GM21576 (cell line): ENCODE measurements around the gene REM1.

Experiments used
- ATAC-seq: cut with Tn5 transposase; IDR thresholded peaks from one replicate; pipeline ENCODE4 v1.9.1; 2021; ENCODE audit warnings: mild to moderate bottlenecking, moderate library complexity; ENCODE audit not compliant: unreplicated experiment

Gene REM1

DNA sequence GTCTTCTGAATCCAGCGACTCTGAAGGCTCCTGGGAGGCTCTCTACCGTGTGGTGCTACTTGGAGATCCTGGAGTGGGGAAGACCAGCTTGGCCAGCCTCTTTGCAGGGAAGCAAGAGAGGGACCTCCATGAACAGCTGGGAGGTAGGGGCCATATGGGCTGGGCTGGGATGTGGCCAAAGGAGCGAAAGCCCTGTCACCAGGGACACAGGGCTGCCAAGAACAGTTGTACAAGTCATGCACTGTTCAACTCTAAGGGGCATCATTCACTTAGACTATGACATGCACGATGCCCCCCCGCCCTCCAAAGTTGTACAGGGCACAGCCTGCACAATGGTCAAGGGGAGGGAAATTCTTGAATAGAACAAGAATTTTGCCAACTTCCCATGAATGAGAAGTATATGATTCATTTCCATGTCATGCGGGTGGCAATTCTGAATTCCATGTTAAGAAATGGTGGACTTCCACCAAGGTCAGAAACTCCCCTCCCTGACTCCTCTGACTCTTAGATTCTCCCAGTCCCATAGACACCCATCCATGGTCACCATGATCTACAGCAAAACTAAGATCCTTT lies 1.6 kb downstream of the REM1 start:
- ATAC-seq: no peak

DNA sequence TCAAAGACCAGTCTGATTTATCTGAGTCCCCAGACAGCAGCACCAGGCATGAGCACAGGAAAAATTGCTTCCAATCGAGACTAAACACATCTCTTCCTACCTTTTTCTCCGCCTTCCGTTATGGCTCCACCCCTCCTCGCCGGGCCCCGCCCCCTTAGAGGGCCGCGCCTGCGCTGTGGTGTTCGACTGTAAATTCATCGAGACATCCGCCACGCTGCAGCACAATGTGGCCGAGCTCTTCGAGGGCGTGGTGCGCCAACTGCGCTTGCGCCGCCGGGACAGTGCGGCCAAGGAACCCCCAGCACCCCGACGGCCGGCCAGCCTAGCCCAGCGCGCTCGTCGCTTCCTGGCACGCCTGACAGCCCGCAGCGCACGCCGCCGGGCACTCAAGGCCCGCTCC lies 8.9 kb downstream of the REM1 start:
- ATAC-seq: no peak

DNA sequence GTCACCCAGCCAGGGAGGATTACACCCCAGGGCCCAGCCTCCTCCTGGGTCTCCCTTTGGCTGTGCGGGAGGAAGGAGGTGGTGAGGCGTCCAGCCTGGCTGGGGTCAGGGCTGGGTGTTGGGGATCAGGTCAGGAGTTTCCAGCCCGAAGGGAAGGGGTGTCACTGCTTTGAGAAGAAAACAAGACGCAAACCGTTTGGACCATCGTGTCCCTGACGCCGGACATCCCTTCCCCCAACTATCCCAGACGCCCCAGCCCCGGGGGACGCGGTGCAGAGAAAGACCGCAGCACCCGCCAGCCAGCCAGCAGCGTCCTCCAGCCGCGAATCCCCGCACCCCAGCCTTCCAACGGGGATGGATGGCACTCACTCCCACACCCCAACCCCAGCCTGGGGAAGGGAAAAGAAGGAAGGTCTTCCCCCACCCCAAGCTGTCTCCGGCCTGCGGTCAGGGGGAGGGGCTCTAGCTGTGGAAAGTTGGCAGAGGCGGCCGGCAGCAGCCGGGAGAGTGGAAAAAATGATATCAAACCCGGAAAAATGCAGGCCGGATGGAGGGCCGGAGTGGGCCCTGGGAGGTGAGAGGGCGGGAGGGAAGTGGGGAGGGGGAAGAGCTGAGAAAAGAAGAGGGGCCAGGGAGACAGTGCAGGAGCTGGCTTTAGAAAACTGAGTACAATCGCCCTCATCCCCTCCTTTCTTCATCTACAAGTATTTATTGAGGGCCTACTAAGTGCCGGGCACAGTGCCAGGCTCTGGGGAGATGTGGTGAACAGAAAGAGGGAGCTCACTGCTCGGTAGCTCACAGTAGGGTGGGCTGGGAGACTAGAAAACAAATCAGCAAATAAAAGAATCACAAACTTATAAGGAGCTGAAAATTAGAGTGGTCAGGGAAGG lies 10.6 kb downstream of the REM1 start:
- no peak for ATAC-seq

DNA sequence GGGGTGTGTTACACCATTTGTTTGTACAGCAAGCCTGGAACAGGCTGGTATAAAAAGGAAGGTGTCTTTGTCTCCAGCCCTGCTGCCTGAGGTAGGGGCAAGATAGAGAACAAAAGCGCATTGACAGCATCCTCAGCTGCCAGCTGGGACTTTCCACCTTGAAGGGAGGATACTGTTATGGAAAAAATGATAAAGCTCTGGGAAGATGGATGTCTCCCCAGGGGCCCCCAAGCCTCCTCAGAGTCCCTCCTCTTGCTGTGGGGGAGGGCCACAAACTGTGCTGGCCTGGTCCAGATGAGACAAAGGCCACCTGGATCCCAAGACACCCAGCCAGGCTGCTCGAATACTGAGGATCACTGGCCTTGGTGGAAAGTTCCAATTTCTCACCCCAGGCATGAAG lies 13.0 kb downstream of the REM1 start:
- no peak for ATAC-seq

DNA sequence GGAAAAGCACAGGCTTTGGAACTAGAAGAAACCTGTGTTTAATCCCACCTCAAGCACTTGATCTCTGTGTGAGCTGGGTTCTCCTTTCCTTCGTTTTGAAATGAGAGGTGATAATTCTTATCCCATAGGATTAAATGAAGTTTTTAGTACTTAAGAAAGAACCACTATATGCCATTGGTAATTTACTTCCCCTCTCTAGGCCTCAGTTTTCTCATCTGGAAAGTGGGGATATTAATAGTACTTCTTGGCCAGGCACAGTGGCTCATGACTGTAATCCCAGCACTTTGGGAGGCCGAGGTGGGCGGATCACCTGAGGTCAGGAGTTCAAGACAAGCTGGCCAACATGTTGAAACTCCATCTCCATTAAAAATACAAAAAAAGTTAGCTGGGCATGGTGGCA lies 14.1 kb downstream of the REM1 start:
- no peak for ATAC-seq

DNA sequence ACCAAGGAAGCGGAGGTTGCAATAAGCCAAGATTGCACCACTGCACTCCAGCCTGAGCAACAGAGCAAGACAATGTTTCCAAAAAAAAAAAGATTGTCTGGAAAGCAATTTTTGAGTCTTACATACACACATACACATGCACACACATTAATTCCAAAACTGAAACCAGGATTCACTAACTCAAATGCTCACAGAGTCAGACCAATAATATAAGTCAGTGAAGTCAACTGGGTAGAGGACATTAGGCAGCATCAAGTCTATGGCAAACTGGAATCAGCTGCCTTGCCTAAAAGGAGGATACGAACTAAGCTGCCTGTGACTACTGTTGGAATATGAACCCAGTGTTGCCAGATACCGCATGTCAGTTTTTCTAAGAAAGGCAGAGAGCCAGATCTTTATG lies 15.7 kb downstream of the REM1 start:
- ATAC-seq: no peak

DNA sequence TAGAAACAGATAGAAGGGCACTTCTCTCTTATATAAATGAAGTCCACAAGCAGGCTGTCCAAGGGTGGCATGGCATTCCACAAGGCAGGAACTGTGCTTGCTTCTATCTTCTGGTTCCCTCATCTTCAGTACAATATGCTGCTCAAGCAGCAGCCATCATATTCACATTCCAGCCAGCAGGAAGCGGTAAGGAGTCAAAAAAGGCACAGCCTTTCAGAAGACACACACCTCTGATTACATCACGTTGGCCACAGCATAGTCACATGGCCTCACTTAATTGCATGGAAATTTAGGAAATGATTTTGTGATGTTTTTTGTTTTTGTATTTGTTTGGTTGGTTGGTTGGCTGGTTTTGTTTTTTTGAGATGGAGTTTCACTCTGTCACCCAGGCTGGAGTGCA lies 19.0 kb downstream of the REM1 start:
- no peak for ATAC-seq

DNA sequence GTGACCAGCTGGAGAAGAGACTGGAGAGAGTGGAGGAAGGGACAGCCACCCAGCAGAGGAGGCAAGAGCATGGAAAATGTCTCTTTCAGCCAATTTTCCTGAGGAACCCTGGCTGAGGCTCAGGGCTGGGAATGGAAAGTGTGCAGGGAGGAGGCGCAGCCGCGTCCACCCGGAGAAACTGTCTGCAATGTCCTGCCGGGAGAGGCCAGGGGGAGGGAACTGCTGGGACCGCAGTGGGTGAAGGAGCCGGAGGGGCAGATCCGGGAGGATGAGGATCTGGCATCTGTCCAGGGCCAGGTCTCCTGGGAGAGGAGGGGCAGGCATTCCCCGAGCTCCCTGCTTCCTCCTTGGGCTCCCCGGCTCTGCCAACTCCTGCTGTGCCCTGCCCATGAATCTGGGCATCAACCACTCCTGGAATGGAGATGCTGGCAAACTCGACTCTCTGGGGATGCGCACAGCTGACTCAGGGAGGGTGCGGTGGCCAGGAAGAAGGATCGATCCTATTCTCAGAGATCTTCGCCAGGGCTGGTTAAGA lies 21.7 kb downstream of the REM1 start:
- ATAC-seq: no peak

DNA sequence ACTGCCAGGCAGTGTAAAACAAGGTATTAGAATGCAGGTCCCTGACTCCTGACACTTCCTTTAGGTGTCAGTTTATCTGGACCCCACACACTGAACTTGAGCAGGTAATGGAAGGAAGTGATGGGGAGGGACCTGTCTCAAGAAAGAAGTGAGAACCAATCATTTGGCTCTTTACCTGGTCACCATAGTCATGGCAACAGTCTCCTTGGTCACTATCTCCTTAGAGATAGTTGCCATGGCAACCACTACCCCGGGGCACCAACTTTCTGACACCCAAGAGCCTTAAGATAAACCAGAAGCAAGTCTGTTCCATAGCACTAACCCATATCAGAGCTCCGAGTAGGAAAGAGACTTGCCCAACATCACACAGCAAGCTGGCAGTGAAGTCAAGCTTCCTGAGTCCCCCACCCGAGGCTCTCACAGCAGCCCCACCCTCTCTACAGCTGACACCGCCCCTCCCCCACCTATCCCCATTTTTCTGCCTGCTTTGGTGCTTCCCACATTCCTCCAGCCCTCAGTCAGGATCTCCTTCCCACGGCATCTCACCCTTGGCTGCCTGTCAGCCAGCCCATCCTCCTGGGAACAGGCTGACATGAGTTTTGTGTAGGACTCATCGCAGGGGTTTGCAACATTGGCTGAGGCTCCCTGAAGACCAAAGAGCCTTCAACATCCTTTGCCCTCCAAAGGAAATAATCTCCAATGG lies 22.9 kb downstream of the REM1 start:
- ATAC-seq: no peak

DNA sequence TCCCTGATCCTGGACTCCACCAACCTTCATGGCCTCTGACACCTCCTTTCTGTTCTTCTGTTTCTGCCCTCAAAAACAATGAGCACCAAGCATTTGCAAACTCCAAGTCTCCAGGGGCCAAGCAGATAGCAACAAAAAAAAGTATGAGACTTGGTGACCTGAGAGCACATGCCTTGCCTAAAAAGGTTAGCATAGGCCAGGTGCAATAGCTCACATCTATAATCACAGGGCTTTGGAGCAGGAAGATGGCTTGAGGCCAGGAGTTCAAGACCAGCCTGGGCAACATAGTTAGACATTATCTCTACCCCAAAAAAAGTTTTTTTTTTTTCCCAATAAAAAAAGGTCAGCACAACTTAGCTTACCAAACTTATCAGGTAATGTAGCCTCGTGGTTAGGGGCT lies 25.4 kb downstream of the REM1 start:
- ATAC-seq: no peak

DNA sequence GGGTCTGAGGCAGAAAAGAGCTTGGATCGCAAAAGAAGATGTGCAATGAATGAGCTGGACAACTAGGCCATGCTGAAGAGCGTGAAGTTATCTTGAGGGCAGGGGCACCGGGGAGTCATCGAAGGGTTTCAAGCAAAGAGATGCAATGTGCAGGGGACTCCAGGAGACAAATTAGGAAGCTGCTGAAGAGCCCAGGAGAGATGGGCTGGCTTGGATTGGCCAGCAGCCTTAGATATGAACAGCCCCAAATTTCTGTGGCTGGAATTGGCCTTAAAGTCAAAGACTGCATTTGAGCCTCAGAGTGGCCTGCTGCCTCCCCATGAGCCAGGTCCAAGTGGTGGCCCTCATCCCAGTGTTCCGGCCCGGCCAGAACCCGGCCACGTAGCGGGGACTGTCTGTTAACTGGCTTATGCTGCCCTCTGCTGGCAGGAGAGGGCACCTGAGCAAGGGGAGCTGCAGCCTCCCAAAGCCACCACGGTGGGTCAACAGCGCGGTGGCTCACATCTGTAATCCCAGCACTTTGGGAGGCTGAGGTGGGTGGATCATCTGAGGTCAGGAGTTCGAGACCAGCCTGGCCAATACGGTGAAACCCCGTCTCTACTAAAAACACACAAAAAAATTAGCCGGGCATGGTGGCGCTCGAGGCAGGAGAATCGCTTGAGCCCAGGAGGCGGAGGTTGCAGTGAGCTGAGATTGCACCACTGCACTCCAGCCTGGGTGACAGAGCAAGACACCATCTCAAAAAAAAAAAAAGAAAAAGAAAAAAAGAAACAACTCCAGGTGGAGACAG lies 28.0 kb downstream of the REM1 start:
- peak; percentile 79 for ATAC-seq

DNA sequence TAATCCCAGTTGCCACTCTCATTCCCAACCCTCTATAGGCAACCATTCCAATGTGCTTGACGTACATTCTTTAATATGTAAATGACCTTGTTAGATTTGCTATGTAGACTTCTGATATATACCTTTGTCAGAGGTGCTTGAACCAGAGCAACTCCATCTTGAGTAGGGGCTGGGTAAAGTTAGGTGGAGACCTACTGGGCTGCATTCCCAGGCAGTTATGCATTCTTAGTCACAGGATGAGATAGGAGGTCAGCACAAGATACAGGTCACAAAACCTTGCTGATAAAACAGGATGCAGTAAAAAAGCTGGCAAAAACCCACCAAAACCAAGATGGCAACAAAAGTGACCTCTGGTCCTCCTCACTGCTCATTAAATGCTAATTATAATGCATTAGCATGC lies 30.8 kb downstream of the REM1 start:
- ATAC-seq: no peak

DNA sequence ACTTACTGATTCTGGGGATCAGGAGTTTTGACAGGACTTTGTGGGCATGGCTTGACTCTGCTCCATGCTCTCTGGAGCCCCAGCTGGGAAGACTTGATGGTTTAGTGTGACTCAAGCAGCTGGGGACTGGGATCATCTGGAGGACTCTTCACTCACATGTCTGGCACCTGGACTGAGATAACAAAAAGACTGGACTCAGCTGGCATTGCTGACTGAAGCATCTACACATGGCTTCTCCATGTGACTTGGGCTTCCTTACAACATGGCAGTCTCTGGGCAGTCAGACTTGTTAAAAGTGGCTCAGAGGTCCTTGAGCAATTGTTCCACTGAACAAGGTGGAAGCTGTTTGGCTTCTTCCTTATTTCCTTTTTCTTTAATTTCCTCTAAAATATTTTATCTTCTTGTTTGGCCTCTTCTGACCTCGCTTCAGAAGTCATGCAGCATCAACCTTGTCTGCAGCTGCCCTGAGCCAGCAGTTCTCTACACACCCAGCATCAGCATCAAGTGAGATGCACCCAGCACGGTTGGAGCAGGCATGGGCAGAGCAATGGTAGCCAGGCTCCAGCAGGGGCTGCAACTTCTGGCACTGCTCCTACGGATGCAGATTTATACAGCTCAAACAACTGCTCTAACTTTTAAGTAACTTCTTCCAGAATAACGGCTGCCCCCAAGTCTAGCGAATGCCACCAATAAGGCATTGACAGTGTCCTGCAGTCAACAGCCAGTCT lies 33.6 kb downstream of the REM1 start:
- no peak for ATAC-seq

DNA sequence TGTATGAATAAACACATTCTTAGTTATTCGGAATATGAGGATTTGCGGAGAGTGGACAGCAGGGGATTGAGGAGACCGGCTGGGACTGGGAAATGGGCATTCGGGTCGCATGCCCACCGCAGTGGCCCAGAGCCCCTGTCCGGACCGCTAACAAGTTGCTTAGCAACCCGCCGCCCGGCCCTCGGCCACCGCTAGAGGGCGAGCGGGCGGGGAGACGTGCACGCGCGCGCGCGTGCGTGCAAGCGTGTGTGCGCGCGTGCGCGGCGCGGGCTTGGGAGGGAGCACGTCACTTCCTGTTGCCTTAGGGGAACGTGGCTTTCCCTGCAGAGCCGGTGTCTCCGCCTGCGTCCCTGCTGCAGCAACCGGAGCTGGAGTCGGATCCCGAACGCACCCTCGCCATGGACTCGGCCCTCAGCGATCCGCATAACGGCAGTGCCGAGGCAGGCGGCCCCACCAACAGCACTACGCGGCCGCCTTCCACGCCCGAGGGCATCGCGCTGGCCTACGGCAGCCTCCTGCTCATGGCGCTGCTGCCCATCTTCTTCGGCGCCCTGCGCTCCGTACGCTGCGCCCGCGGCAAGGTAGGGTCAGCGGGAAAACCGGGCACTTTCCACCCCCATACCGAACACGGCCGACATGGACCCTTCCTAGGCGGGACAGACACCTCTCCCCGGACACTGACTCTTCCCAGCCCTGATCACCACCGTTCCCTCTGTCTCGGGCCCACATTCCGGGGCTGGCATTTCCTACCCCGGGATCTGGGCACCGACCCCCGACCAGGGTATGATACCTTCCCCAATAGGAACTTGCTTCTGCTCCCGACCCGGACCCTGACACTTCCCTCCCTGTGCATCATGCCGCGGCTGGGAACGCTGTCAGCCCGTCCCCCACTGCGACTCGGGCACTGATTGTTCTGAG lies 39.3 kb downstream of the REM1 start, which contains the start of gene HM13:
Gene HM13 (plus strand): TSS at position 289 of the 918 bp plus-strand sequence. CDS start 110 bp downstream, at position 399.
- peak; percentile 86 for ATAC-seq

DNA sequence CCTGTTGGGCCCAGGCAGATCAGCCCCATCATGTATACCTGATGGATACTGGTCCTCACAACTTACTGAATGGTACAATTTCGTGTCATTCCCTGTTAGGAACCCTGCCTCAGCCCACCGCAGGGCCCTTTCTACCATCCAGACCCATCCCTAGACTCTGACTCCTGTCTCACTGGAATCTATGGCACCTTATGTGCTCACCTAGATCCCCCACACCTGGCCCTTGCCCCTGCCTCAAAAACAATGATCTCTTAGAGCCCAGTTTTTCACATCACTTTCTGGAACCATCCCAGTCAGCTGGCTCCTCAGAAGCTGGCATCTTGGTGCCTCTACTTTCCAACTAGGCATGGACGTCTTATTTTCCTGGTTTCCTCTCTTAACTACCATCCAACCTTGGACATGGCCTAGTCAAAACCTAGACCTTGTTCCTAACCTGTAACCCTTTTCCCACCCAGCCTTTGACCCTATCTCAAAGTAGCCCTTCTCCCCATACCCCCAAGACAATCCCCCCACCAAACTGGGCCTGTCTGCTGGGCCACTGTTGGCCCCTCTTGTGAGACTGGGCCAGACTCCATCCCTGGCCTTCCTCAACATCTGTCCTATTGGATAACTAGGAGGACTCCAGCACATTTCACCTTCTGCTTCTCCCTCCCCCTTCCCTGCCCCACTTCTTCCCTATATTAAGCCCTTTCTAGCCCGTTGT lies 40.1 kb downstream of the REM1 start:
- ATAC-seq: no peak

DNA sequence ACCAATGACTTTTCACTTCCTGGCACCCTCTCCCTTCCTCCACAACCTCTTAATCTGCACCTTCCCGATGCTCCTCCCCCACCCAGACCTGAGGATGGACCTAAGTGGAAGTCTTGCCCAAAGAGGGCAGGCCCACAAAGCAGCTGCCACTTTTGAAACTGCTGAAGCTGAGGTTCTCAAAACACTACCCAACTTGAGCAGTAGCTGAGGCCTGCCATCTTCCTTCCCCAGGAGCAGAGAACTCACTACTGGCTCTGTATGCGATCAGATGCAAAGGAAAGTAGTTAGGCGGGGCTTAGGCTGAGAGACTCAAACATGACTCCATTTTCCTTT lies 40.7 kb downstream of the REM1 start:
- no peak for ATAC-seq

DNA sequence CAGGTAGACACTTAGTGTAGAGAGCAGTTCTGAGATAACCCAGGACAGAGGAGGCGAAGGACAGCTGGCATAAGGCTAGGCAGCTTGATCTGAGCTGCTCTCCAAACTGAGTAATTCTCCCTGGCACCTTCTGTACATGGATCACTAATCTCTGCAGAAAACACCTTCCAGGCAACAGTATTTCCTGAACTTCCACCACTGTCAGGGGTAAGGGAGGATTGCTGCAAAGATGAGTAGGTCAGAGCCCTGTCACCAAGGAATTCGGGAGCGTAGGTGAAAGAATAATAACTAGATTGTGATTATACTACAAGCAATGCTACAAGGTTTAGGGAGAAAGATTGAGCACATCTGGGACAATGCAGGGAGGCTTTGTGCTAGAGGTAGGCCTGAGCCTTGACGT lies 41.1 kb downstream of the REM1 start:
- no peak for ATAC-seq

DNA sequence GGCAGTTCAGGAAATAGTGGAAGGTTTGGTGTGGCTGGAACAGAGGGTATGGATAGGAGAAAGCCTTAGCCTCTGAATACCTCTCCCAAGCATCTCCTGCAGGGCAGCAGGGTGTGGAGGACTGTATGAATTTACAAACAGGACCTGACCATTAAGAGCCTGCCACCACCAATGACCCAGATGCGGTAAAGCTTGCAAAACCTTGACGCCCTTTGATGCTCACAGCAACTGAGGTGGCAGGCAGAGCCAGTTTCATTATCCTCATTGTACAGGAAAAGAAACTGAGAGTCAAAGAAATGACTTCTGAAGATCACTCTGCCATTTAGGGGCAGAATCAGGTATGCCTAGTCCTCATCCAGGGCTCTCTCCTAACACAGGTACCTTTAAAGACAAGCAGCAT lies 41.6 kb downstream of the REM1 start:
- ATAC-seq: no peak

DNA sequence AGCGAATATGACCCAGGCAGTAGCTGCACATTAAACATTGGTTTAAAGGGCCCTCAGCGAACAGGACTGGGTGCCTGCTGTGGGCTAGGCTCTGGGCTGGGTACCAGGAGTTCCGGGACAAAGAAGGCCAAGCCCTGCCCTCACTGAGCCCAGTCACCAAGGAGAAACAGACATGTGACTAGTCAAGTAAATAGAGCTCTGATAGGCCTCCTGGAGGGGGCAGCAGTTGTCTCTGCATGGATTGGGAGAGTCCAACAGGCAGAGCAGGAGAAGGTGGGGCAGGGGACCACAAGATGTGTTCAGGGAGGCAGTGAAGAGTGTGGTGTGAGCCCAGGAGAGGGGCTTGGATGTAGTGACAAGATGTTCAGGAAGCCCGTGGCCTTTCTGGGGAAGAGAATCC lies 42.3 kb downstream of the REM1 start:
- no peak for ATAC-seq
